ENCODE measurements around the gene GPC4.

Gene GPC4

GRCh38 chrX:133374874-133375387 is 40.4 kb downstream of the GPC4 start:
- Histone ChIP-seq H3K4me3 (no peak overlapping the region), H3K27ac (no peak overlapping the region)

GRCh38 chrX:133373386-133374079 is 41.8 kb downstream of the GPC4 start:
- Histone ChIP-seq H3K4me3 (no peak overlapping the region), H3K27ac (no peak overlapping the region)

GRCh38 chrX:133370696-133371275 is 44.5 kb downstream of the GPC4 start:
- no peak overlapping the region for H3K27ac ChIP-seq
- no peak overlapping the region for H3K4me3 ChIP-seq

- no peak overlapping the region for H3K4me3 ChIP-seq
- no peak overlapping the region for H3K27ac ChIP-seq
Measured at GRCh38 chrX:133369065-133369464, 46.2 kb downstream of the GPC4 start.

- no peak overlapping the region for H3K4me3 ChIP-seq
- H3K27ac ChIP-seq: no peak overlapping the region
Measured at GRCh38 chrX:133366735-133367134, 48.6 kb downstream of the GPC4 start.

- Histone ChIP-seq H3K4me3 (no peak overlapping the region), H3K27ac (no peak overlapping the region)
Measured at GRCh38 chrX:133365871-133366611, 49.2 kb downstream of the GPC4 start.

GRCh38 chrX:133364865-133365264 is 50.4 kb downstream of the GPC4 start:
- Histone ChIP-seq H3K27ac (no peak overlapping the region), H3K4me3 (no peak overlapping the region)

GRCh38 chrX:133364196-133364595 is 51.1 kb downstream of the GPC4 start:
- Histone ChIP-seq H3K27ac (no peak overlapping the region), H3K4me3 (no peak overlapping the region)

- no peak overlapping the region for H3K4me3 ChIP-seq
- no peak overlapping the region for H3K27ac ChIP-seq
Measured at GRCh38 chrX:133362538-133362937, 52.8 kb downstream of the GPC4 start.

GRCh38 chrX:133359466-133359865 is 55.8 kb downstream of the GPC4 start:
- no peak overlapping the region for H3K4me3 ChIP-seq
- no peak overlapping the region for H3K27ac ChIP-seq

GRCh38 chrX:133353233-133353632 is 62.1 kb downstream of the GPC4 start:
- Histone ChIP-seq H3K27ac (no peak overlapping the region), H3K4me3 (no peak overlapping the region)

GRCh38 chrX:133350751-133351150 is 64.5 kb downstream of the GPC4 start:
- Histone ChIP-seq H3K4me3 (no peak overlapping the region), H3K27ac (no peak overlapping the region)

GRCh38 chrX:133346026-133346425 is 69.3 kb downstream of the GPC4 start:
- Histone ChIP-seq H3K27ac (no peak overlapping the region), H3K4me3 (no peak overlapping the region)

- Histone ChIP-seq H3K4me3 (no peak overlapping the region), H3K27ac (no peak overlapping the region)
Measured at GRCh38 chrX:133339566-133339965, 75.7 kb downstream of the GPC4 start.

GRCh38 chrX:133337250-133337649 is 78.0 kb downstream of the GPC4 start:
- H3K27ac ChIP-seq: no peak overlapping the region
- no peak overlapping the region for H3K4me3 ChIP-seq

- Histone ChIP-seq H3K27ac (no peak overlapping the region), H3K4me3 (no peak overlapping the region)
Measured at GRCh38 chrX:133335027-133335426, 80.3 kb downstream of the GPC4 start.

GRCh38 chrX:133333154-133333750 is 82.0 kb downstream of the GPC4 start:
- Histone ChIP-seq H3K4me3 (no peak overlapping the region), H3K27ac (no peak overlapping the region)

- no peak overlapping the region for H3K27ac ChIP-seq
- no peak overlapping the region for H3K4me3 ChIP-seq
Measured at GRCh38 chrX:133332737-133333136, 82.6 kb downstream of the GPC4 start.

GRCh38 chrX:133330956-133331355 is 84.3 kb downstream of the GPC4 start:
- H3K4me3 ChIP-seq: no peak overlapping the region
- no peak overlapping the region for H3K27ac ChIP-seq

GRCh38 chrX:133325422-133325821 is 89.9 kb downstream of the GPC4 start:
- Histone ChIP-seq H3K27ac (no peak overlapping the region), H3K4me3 (no peak overlapping the region)

GRCh38 chrX:133323431-133323830 is 91.9 kb downstream of the GPC4 start:
- Histone ChIP-seq H3K4me3 (no peak overlapping the region), H3K27ac (no peak overlapping the region)
